Liver (tissue), 9 donors: ENCODE measurements around the gene HLA-DRB5. TPM values are rescaled to one million over a fixed set of nuclear protein-coding genes. Genes with fewer than 3 reads are reported as not detected.

Source experiments
- DNase-seq: peaks from one replicate; pipeline ENCODE4 v3.0.0-alpha.2; 2017; ENCODE audit warnings: low spot score
- H3K27ac ChIP-seq, 2 donors: one replicate each; pipeline ENCODE4 v1.7.0; 2013; ENCODE audit warnings: inconsistent platforms in 2 of 2, low read length in 2 of 2, control low read depth in 1 of 2, low read depth in 1 of 2, mild to moderate bottlenecking in 1 of 2
- H3K27me3 ChIP-seq, 4 donors: one replicate each; pipeline versions ENCODE4 v1.6.1 to v1.7.0; 2013; ENCODE audit warnings: low read length in 3 of 4, inconsistent platforms in 1 of 4, mild to moderate bottlenecking in 1 of 4, moderate library complexity in 1 of 4; ENCODE audit not compliant: control insufficient read depth in 4 of 4, insufficient read depth in 4 of 4
- H3K36me3 ChIP-seq, 4 donors: one replicate each; pipeline versions ENCODE4 v1.6.1 to v1.7.0; 2013; ENCODE audit warnings: low read length in 3 of 4, mild to moderate bottlenecking in 3 of 4, low read depth in 1 of 4, moderate library complexity in 1 of 4; ENCODE audit not compliant: control insufficient read depth in 4 of 4, insufficient read depth in 3 of 4
- H3K4me1 ChIP-seq, 4 donors: one replicate each; pipeline versions ENCODE4 v1.6.1 to v1.7.0; 2013; ENCODE audit warnings: low read length in 3 of 4, mild to moderate bottlenecking in 3 of 4, moderate library complexity in 1 of 4; ENCODE audit not compliant: control insufficient read depth in 4 of 4, insufficient read depth in 4 of 4
- H3K4me3 ChIP-seq, 3 donors: one replicate each; pipeline versions ENCODE4 v1.6.1 to v1.7.0; 2013; ENCODE audit warnings: low read length in 3 of 3, control low read depth in 1 of 3, low read depth in 1 of 3, mild to moderate bottlenecking in 1 of 3
- H3K9ac ChIP-seq, 2 donors: one replicate each; pipeline ENCODE4 v1.7.0; 2013; ENCODE audit warnings: low read length in 2 of 2, mild to moderate bottlenecking in 2 of 2, moderate library complexity in 2 of 2, control low read depth in 1 of 2, low read depth in 1 of 2
- H3K9me3 ChIP-seq, 4 donors: one replicate each; pipeline versions ENCODE4 v1.6.1 to v1.7.0; 2013; ENCODE audit warnings: low read length in 3 of 4; ENCODE audit not compliant: control insufficient read depth in 4 of 4
- EGR1 ChIP-seq, 2 donors: IDR thresholded peaks; 2 replicates each; pipeline ENCODE4 v1.6.1; 2016 to 2018; ENCODE audit warnings: antibody characterized with exemption in 2 of 2, low read depth in 2 of 2
- FOXA1 ChIP-seq: IDR thresholded peaks from 2 replicates; pipeline ENCODE4 v1.6.1; 2016; ENCODE audit warnings: antibody characterized with exemption
- FOXA2 ChIP-seq: IDR thresholded peaks from 2 replicates; pipeline ENCODE4 v1.6.1; 2016; ENCODE audit warnings: antibody characterized with exemption
- HNF4A ChIP-seq, 2 donors: conservative IDR thresholded peaks; 2 replicates each; pipeline ENCODE4 v1.6.1; 2016; ENCODE audit warnings: antibody characterized with exemption in 2 of 2, mild to moderate bottlenecking in 2 of 2
- HNF4G ChIP-seq: IDR thresholded peaks from 2 replicates; pipeline ENCODE4 v1.6.1; 2016; ENCODE audit warnings: antibody characterized with exemption
- JUND ChIP-seq, 2 donors: IDR thresholded peaks; 2 replicates each; pipeline ENCODE4 v1.6.1; 2016; ENCODE audit warnings: antibody characterized with exemption in 2 of 2
- NR2F2 ChIP-seq: IDR thresholded peaks from 2 replicates; pipeline ENCODE4 v1.6.1; 2016; ENCODE audit warnings: antibody characterized with exemption
- RAD21 ChIP-seq, 2 donors: IDR thresholded peaks; 2 replicates each; pipeline ENCODE4 v1.6.1; 2016; ENCODE audit warnings: antibody characterized with exemption in 2 of 2, mild to moderate bottlenecking in 2 of 2
- REST ChIP-seq: IDR thresholded peaks from 2 replicates; pipeline ENCODE4 v1.6.1; 2016; ENCODE audit warnings: antibody characterized with exemption, mild to moderate bottlenecking
- RXRA ChIP-seq, 2 donors: IDR thresholded peaks; 2 replicates each; pipeline ENCODE4 v1.6.1; 2017 to 2018; ENCODE audit warnings: antibody characterized with exemption in 2 of 2, mild to moderate bottlenecking in 1 of 2
- SP1 ChIP-seq: IDR thresholded peaks from 2 replicates; pipeline ENCODE4 v1.6.1; 2018; ENCODE audit warnings: antibody characterized with exemption, mild to moderate bottlenecking
- TAF1 ChIP-seq: conservative IDR thresholded peaks from 2 replicates; pipeline ENCODE4 v1.6.1; 2016; ENCODE audit warnings: antibody characterized with exemption, mild to moderate bottlenecking
- YY1 ChIP-seq: IDR thresholded peaks from 2 replicates; pipeline ENCODE4 v1.6.1; 2016; ENCODE audit warnings: antibody characterized with exemption, mild to moderate bottlenecking
- WGBS: extraction: QIAGEN DNeasy Blood & Tissue Kit; methylation state at CpG from one replicate; pipeline ENCODE4 v1.1.7; 2013; 5-methylcytosine and 5-hydroxymethylcytosine counted together
- polyA plus RNA-seq, 2 donors: library from polyadenylated mRNA; stranded (reverse) in 1 of 2; unstranded in 1 of 2; fragments of 200-250 nt in 1 of 2; fragments of >200 nt in 1 of 2; fragmentation: Nextera tagmentation in 1 of 2; extraction: Ambion mirVana in 1 of 2; gene quantifications; one replicate each; pipeline versions ENCODE4 v1.2.1 to v1.2.3, GENCODE V29; 2013 to 2015
- total RNA-seq, 2 donors: library from RNA; depleted of rRNA; stranded (reverse); fragments of >200 nt; gene quantifications; one replicate each; pipeline ENCODE4 v1.2.3, GENCODE V29; 2014
- TF ChIP-seq, protein P1 (sequence below): IDR thresholded peaks from 2 replicates; pipeline ENCODE4 v1.6.1; 2016; ENCODE audit warnings: antibody characterized with exemption
- TF ChIP-seq, protein P2 (sequence below): fragments of 150-350 bp; IDR thresholded peaks from 2 replicates; pipeline ENCODE4 v1.5.1; 2017; ENCODE audit warnings: improper control_type of control experiment, low read depth, low read length; ENCODE audit not compliant: missing input control
- TF ChIP-seq, protein P3 (sequence below): IDR thresholded peaks from 2 replicates; pipeline ENCODE4 v1.6.1; 2016; ENCODE audit warnings: antibody characterized with exemption
- donor health status: healthy.
- donor health status: healthy.
- donor health status: healthy.
- donor health status: healthy.
- donor health status: healthy.

HLA-DRB5 gene
- total and polyA plus RNA-seq, 4 donors = 0.36 to 42.9 (median 2.8) TPM

DNA sequence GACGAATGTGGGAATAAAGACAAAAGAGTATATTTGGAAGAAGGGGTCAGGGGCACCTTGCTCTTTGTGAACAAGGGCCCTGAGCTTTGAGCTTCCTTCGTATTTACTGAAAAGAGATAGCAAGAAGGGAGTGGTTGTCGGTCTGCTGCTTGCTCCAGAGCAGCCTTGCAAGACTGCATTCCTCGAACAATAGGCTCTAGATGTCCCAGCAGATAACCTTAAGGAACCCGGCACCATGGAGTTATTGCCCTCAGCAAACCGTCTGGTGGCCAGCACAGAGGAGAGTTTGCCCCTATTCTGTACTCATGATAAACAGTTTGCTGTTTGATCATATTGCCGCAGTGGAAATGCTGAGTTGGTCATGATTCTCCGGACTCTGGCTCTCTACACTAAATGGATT is 36.9 kb upstream of the HLA-DRB5 start:
- no peak overlapping the region for H3K27ac ChIP-seq
- H3K4me3 ChIP-seq = no peak overlapping the region
- H3K36me3 ChIP-seq = no peaks in the 10 kb centered on the region
- TF ChIP-seq RXRA (IDR thresholded peaks at IDR 0.05) (no peak), YY1 (no peak), NR2F2 (no peak), EGR1 (IDR thresholded peaks at IDR 0.05; ENCODE audit: low read depth in 2 of 2) (no peak)
- TF ChIP-seq, protein P1, sequence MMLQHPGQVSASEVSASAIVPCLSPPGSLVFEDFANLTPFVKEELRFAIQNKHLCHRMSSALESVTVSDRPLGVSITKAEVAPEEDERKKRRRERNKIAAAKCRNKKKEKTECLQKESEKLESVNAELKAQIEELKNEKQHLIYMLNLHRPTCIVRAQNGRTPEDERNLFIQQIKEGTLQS = no peak
- TF ChIP-seq, protein P2, sequence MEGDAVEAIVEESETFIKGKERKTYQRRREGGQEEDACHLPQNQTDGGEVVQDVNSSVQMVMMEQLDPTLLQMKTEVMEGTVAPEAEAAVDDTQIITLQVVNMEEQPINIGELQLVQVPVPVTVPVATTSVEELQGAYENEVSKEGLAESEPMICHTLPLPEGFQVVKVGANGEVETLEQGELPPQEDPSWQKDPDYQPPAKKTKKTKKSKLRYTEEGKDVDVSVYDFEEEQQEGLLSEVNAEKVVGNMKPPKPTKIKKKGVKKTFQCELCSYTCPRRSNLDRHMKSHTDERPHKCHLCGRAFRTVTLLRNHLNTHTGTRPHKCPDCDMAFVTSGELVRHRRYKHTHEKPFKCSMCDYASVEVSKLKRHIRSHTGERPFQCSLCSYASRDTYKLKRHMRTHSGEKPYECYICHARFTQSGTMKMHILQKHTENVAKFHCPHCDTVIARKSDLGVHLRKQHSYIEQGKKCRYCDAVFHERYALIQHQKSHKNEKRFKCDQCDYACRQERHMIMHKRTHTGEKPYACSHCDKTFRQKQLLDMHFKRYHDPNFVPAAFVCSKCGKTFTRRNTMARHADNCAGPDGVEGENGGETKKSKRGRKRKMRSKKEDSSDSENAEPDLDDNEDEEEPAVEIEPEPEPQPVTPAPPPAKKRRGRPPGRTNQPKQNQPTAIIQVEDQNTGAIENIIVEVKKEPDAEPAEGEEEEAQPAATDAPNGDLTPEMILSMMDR = no peak
- no peaks in the 10 kb centered on the region for H3K27me3 ChIP-seq
- no peaks in the 10 kb centered on the region for H3K4me1 ChIP-seq
- H3K9me3 ChIP-seq = no peaks in the 10 kb centered on the region
- 44% methylated on average over 8 of the region's 8 CpGs for WGBS
- DNase-seq = no peak
- H3K9ac ChIP-seq = no peak overlapping the region

GRCh38 chr6:32565511-32565910 is 35.4 kb upstream of the HLA-DRB5 start:
- no peaks in the 10 kb centered on the region for H3K9me3 ChIP-seq
- H3K4me1 ChIP-seq = no peaks in the 10 kb centered on the region
- H3K36me3 ChIP-seq = no peaks in the 10 kb centered on the region
- H3K4me3 ChIP-seq = no peak overlapping the region
- no peak for DNase-seq
- no peak overlapping the region for H3K9ac ChIP-seq
- no peak for TF ChIP-seq EGR1 (IDR thresholded peaks at IDR 0.05; ENCODE audit: low read depth in 2 of 2)
- no peak for TF ChIP-seq HNF4G
- no peak for TF ChIP-seq FOXA1
- TF ChIP-seq REST = no peak
- no peak for TF ChIP-seq NR2F2
- TF ChIP-seq YY1 = no peak
- TF ChIP-seq JUND (IDR thresholded peaks at IDR 0.05) = no peak
- no peak for TF ChIP-seq FOXA2
- no peak for TF ChIP-seq RXRA (IDR thresholded peaks at IDR 0.05)
- TF ChIP-seq, protein P3, sequence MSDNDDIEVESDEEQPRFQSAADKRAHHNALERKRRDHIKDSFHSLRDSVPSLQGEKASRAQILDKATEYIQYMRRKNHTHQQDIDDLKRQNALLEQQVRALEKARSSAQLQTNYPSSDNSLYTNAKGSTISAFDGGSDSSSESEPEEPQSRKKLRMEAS = no peak
- TF ChIP-seq HNF4A (conservative IDR thresholded peaks at IDR 0.05) = no peak
- TF ChIP-seq TAF1 = no peak
- no peak for TF ChIP-seq SP1
- no peak for TF ChIP-seq RAD21 (IDR thresholded peaks at IDR 0.05)
- no peak overlapping the region for H3K27ac ChIP-seq
- H3K27me3 ChIP-seq = no peaks in the 10 kb centered on the region
- 0% methylated on average over 1 of the region's 1 CpG for WGBS
